ENCODE data around the gene FAM8A1. TPM values are rescaled to one million over a fixed set of nuclear protein-coding genes. Genes with fewer than 3 reads are reported as not detected.

Gene FAM8A1
- total RNA-seq, 1 donor from 2014 or later, result 9.8 TPM

DNA sequence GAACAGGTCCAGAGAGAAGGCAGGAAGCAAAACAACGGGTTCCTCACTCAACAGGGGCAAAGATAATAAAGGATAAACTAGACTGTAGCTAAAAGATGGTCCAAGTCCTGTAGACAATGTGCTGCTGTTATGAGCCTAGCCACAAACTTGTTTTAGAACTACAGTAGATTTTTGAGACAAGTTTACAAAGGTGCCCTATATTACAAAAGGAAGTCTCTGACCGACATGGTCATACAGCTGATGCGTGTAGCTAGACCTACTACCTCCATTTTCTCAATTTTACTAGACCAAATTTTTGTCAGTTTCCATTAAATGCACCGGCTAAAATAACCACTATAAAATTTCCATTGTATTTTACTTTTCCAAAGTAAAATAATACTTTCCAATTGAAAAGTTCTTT is 11.9 kb downstream of the FAM8A1 start:
- H3K36me3 ChIP-seq (ENCODE audit: control insufficient read depth, insufficient read depth, low read length), result no peaks in the 10 kb centered on the region
- H3K27me3 ChIP-seq (ENCODE audit: control insufficient read depth, insufficient read depth, low read length), result no peaks in the 10 kb centered on the region
- no peak overlapping the region for H3K4me3 ChIP-seq (ENCODE audit: low read depth, low read length)
- no peak for TF ChIP-seq CTCF (IDR thresholded peaks at IDR 0.05; ENCODE audit: insufficient read depth, low read length, poor library complexity, severe bottlenecking)
- no peak for DNase-seq (ENCODE audit: low read depth)

DNA sequence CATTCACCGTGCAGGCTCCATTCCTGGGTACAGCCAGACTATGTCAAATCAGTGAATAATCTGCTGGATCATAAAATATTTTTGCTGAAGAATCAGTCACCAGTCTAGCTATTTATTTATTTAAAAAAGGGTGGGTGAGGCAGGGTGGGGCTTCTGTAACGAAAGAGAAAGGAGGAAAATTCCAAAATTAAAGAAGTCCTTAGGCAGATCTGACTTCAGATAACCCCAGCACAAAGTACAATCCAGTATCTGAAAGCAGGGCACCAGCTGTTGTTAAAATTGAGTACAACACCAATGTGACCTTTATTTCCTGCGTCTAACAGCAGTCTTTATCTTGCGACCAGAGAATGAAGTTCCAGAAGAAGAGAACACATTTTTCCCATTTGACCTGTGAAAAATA is 15.7 kb downstream of the FAM8A1 start:
- peaks cover 2% of the 10 kb centered on the region for H3K36me3 ChIP-seq (ENCODE audit: control insufficient read depth, insufficient read depth, low read length)
- H3K27me3 ChIP-seq (ENCODE audit: control insufficient read depth, insufficient read depth, low read length), result no peaks in the 10 kb centered on the region
- no peak overlapping the region for H3K4me3 ChIP-seq (ENCODE audit: low read depth, low read length)
- no peak for TF ChIP-seq CTCF (IDR thresholded peaks at IDR 0.05; ENCODE audit: insufficient read depth, low read length, poor library complexity, severe bottlenecking)
- DNase-seq (ENCODE audit: low read depth), result no peak

DNA sequence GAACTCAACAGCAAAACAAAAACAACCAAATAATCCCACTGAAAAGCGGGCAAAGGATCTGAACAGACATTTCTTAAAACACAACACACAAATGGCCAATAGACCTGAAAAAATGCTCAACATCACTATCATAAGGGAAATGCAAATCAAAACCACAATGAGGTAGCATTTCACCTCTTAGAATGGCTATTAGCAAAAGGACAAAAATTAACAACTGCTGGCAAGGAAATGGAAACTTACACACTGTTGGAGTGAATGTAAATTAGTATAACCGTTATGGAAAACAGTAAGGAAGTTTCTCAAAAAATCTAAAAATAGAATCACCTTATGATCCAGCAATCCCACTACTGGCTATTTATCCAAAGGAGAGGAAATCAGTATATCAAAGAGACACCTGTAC is 20.9 kb downstream of the FAM8A1 start:
- DNase-seq (ENCODE audit: low read depth), result no peak
- no peak for TF ChIP-seq CTCF (IDR thresholded peaks at IDR 0.05; ENCODE audit: insufficient read depth, low read length, poor library complexity, severe bottlenecking)
- peaks cover 2% of the 10 kb centered on the region for H3K36me3 ChIP-seq (ENCODE audit: control insufficient read depth, insufficient read depth, low read length)
- H3K27me3 ChIP-seq (ENCODE audit: control insufficient read depth, insufficient read depth, low read length), result no peaks in the 10 kb centered on the region
- H3K4me3 ChIP-seq (ENCODE audit: low read depth, low read length), result no peak overlapping the region

DNA sequence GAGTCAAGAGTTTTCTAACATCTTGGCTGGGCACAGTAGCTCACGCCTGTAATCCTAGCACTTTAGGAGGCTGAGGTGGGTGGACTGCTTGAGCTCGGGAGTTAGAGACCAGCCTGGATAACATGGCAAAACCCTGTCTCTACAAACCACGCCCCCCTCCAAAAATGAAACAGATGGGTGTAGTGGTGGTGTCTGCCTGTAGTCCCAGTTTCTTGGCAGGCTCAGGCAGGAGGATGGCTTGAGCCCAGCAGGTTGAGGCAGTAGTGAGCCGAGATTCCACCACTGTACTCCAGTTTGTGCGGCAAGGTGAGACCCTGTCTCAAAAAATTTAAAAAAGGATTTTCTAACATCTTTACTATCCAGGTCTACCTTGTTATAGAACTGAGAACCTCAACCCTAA is 22.0 kb downstream of the FAM8A1 start:
- DNase-seq (ENCODE audit: low read depth), result no peak
- no peak overlapping the region for H3K4me3 ChIP-seq (ENCODE audit: low read depth, low read length)
- no peak for TF ChIP-seq CTCF (IDR thresholded peaks at IDR 0.05; ENCODE audit: insufficient read depth, low read length, poor library complexity, severe bottlenecking)
- no peaks in the 10 kb centered on the region for H3K27me3 ChIP-seq (ENCODE audit: control insufficient read depth, insufficient read depth, low read length)
- peaks cover 2% of the 10 kb centered on the region for H3K36me3 ChIP-seq (ENCODE audit: control insufficient read depth, insufficient read depth, low read length)

DNA sequence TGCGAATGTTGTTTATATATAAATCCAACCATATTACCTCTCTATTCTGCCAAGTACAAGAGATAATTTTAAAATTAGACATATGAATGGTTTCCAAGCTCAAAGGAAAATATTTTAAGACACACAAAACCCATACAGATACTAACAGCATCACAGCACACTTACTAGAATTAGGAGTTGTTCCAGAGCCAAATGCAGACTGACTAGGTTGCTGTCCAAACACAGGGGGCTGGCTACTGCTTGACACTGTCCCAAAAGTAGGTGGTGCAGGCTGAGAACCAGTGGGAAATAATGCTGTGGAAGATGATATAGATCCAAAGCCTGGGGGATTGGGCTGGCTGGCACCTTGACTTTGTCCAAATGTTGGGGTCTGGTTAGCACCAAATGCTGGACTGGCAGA is 24.3 kb downstream of the FAM8A1 start:
- TF ChIP-seq CTCF (IDR thresholded peaks at IDR 0.05; ENCODE audit: insufficient read depth, low read length, poor library complexity, severe bottlenecking), result no peak
- H3K27me3 ChIP-seq (ENCODE audit: control insufficient read depth, insufficient read depth, low read length), result no peaks in the 10 kb centered on the region
- DNase-seq (ENCODE audit: low read depth), result no peak

GRCh38 chr6:17628873-17629272 is 28.8 kb downstream of the FAM8A1 start:
- H3K4me3 ChIP-seq (ENCODE audit: low read depth, low read length), result no peak overlapping the region
- no peaks in the 10 kb centered on the region for H3K36me3 ChIP-seq (ENCODE audit: control insufficient read depth, insufficient read depth, low read length)
- no peaks in the 10 kb centered on the region for H3K27me3 ChIP-seq (ENCODE audit: control insufficient read depth, insufficient read depth, low read length)
- DNase-seq (ENCODE audit: low read depth), result no peak
- TF ChIP-seq CTCF (IDR thresholded peaks at IDR 0.05; ENCODE audit: insufficient read depth, low read length, poor library complexity, severe bottlenecking), result no peak

More for the DNA sequence above, 24.3 kb downstream of the FAM8A1 start:
- H3K36me3 ChIP-seq (ENCODE audit: control insufficient read depth, insufficient read depth, low read length), result peaks cover 2% of the 10 kb centered on the region
- H3K4me3 ChIP-seq (ENCODE audit: low read depth, low read length), result no peak overlapping the region

All from kidney epithelial cell (primary cell).